GM23338 (cell line): Measurements from ENCODE around the gene PROS1.

Source experiments
- CTCF ChIP-seq, 2 experiments: fragments of 200-600 bp in 1 of 2; sonication (generic) in 1 of 2; conservative IDR thresholded peaks; 2 replicates each; pipeline versions ENCODE4 v1.5.1 to v1.6.1; 2016 to 2017; ENCODE audit warnings: antibody characterized with exemption in 2 of 2, low read depth in 2 of 2, mild to moderate bottlenecking in 2 of 2, moderate library complexity in 1 of 2
- ETS1 ChIP-seq: IDR thresholded peaks from 2 replicates; pipeline ENCODE4 v1.6.1; 2016; ENCODE audit warnings: antibody characterized with exemption
- EZH2 ChIP-seq: fragments of 200-600 bp; sonication (generic); IDR thresholded peaks from one replicate; pipeline ENCODE4 v1.8.0; 2017; ENCODE audit warnings: antibody characterized with exemption, mild to moderate bottlenecking, low read depth; ENCODE audit not compliant: unreplicated experiment
- EZH2phosphoT487 ChIP-seq: fragments of 200-600 bp; sonication (generic); IDR thresholded peaks from one replicate; pipeline ENCODE4 v1.8.1; 2018; ENCODE audit warnings: antibody characterized with exemption; ENCODE audit not compliant: unreplicated experiment
- JUNB ChIP-seq: IDR thresholded peaks from one replicate; pipeline ENCODE4 v1.6.1; 2016; ENCODE audit warnings: antibody characterized with exemption; ENCODE audit not compliant: unreplicated experiment
- POLR2AphosphoS5 ChIP-seq: IDR thresholded peaks from 2 replicates; pipeline ENCODE4 v1.6.1; 2016; ENCODE audit warnings: antibody characterized with exemption, low read depth
- REST ChIP-seq: IDR thresholded peaks from one replicate; pipeline ENCODE4 v1.6.1; 2018; ENCODE audit warnings: antibody characterized with exemption; ENCODE audit not compliant: unreplicated experiment
- STAT1 ChIP-seq: IDR thresholded peaks from one replicate; pipeline ENCODE4 v1.6.1; 2016; ENCODE audit warnings: antibody characterized with exemption; ENCODE audit not compliant: unreplicated experiment

- TF ChIP-seq EZH2phosphoT487 (no peak), CTCF (conservative IDR thresholded peaks at IDR 0.05; ENCODE audit: low read depth in 2 of 2) (no peak), STAT1 (no peak), ETS1 (no peak), REST (no peak), POLR2AphosphoS5 (no peak), EZH2 (no peak), JUNB (no peak)
Observed at GRCh38 chr3:93934366-93935046, 39.2 kb downstream of the PROS1 start.
